GM18505 (cell line): ENCODE measurements around the gene MCC.

Source experiments
- ATAC-seq: cut with Tn5 transposase; IDR thresholded peaks from one replicate; pipeline ENCODE4 v1.9.1; 2021; ENCODE audit not compliant: unreplicated experiment
- POLR2A ChIP-seq: IDR thresholded peaks from 4 replicates; pipeline ENCODE4 v1.6.1; 2011; ENCODE audit warnings: borderline replicate concordance; ENCODE audit not compliant: insufficient read depth, insufficient read length; ENCODE audit errors: extremely low read depth

Gene MCC

DNA sequence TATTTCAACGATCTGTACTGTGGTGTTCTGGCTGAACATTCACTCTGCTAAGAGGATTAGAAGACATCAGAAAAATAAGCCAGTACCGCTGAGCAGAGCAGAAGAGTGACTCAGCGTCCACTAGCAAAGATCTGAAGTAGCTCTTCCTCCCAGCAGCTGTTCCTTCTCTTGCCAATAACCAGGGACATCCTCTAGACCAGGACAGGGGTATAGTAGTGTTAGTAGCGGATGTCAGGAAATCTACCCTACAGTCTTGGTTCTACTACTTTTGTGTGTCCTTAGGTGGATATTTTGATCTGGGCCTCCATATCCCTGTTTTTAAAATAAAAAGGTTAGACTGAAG is 157.1 kb downstream of the MCC start:
- ATAC-seq = no peak
- TF ChIP-seq POLR2A = no peak

DNA sequence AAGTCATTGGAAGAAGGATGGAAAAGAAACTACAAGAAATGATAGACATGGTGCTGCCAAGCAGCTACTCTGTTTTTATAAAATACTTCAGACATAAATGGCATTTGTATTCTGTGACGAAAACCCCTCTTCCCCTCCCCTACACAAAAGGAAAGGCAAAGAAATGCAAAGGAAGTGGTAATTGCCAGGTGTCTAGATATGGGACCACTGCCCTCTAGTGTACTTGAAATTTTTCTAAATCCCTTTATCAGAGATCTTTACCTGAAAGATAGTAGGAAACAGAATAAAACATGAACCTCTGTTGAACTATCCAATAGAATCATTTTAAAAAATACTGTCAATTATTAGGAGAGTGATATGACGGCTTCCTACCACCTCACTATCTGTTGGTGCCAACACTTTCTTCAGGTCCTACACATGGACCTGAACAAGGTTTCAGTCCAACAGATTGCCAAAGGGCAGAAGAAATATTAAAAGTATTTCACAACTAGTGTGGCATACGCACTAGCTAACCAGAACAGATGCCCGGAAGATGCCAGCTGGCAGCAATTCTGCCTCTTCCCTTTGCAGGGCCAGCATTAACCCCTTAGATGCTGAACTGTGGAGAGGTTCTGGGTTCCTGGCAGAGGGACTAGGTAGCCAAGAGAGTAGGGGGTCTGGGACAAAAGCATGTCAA is 157.6 kb downstream of the MCC start:
- no peak for TF ChIP-seq POLR2A
- ATAC-seq = peak; percentile 77

GRCh38 chr5:113329981-113330380 is 158.3 kb downstream of the MCC start:
- no peak for TF ChIP-seq POLR2A
- ATAC-seq = no peak

DNA sequence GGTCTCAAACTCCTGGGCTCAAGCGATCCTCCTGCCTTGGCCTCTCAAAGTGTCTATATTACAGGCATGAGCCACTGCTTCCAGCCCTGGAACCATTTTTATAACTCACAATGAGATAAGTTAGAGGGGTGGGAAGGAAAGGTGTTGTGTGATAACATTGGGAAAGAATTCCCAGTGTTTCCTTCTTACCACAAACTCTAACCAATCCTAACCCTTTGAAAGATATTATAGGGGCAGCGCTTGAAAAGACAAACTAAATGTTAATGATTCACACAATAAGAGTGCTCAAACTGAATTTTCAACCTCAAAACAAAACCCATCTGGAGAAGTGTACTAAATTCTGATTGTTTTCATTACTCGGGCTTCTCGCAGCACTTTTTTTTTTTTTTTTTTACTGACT is 163.2 kb downstream of the MCC start:
- no peak for ATAC-seq
- TF ChIP-seq POLR2A = no peak

DNA sequence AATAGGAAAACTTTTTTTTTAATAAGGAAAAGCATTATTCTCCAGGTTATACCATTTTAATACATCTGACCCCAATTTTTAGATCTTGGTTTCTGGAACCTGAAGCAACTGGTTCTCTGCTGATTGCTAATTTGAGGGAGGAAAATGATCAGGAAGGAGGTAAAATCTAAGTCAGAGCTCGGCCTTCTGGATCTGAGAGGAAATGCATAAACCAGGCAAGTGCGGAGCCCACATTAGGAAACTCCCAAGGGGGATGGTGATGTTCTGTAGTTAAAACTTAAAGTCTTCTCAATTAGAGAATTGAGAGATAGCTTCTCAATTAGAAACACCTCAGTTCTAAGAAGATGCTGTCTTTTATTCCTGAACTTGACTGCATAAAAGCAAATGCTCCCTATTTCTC is 167.0 kb downstream of the MCC start:
- no peak for ATAC-seq
- no peak for TF ChIP-seq POLR2A

- peak; percentile 69 for ATAC-seq
- no peak for TF ChIP-seq POLR2A
Observed at GRCh38 chr5:113320273-113320780, 167.9 kb downstream of the MCC start.

GRCh38 chr5:113319256-113320053 is 168.8 kb downstream of the MCC start:
- ATAC-seq = no peak
- no peak for TF ChIP-seq POLR2A

DNA sequence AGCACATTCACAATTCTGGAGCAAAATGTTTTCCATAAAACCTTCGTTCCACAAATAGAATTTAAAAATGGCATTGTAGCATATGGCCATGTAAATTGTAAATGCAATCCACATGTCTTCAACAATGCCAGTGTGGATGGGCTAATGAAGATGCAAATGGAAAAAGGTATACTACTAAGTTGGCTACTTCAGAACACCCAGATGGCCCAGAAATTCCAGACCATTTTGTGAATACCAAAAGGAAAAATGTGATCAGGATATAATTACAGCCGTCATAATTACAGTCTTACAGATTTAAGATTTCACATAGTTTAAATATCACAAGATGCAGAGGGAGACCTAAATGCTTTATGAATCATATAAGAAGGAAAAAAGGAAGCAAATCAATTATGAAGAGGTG is 170.6 kb downstream of the MCC start:
- no peak for TF ChIP-seq POLR2A
- no peak for ATAC-seq

GRCh38 chr5:113311301-113311700 is 177.0 kb downstream of the MCC start:
- TF ChIP-seq POLR2A = no peak
- no peak for ATAC-seq

- ATAC-seq = no peak
- no peak for TF ChIP-seq POLR2A
Observed at GRCh38 chr5:113302120-113302519, 186.1 kb downstream of the MCC start.

DNA sequence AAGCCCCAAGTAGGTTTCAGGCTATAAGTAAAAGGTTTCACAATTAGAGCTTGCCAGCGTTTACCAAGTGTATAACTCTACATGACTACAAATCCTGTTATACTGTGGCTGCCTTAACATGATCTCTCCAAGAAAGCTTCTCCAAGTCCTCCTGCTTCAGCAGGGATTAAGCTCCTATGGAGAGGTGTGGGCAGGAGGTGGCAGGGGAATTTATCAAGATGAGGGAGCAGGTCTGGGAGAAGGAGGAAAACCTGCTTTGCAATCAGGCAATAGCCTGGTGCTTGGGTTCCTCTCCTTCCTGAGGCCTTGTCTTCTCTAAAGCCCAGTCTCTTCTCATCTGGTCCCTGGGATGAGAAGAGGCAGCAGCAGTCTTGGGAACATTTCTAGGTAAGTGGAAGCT is 188.7 kb downstream of the MCC start:
- no peak for TF ChIP-seq POLR2A
- ATAC-seq = no peak

- no peak for TF ChIP-seq POLR2A
- no peak for ATAC-seq
Observed at GRCh38 chr5:113296676-113297075, 191.6 kb downstream of the MCC start.

GRCh38 chr5:113295111-113295539 is 193.1 kb downstream of the MCC start:
- no peak for ATAC-seq
- no peak for TF ChIP-seq POLR2A
